Measurements from ENCODE around the gene EDN3.

DNA sequence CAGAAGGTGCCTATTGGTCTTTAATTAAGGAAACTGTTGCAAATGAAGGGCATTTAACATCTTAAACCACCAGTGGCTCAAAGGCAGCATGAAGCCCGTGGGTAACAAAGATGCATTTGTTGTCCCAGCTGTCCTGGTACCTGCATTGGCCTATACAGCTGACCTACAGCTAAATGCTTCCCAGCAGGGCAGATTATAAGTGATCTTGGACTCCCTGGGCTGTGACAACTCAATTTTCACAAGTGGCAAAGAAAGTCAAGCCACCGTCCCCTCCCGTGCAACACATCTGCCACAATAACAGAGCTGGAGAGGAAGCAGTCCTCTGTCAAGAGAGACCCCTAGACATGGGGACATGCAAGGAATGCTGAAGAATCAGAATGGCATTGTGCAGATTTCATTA, 31.5 kb upstream of the EDN3 start:
- TF ChIP-seq TCF4 (CRISPR knock-in tag; IDR thresholded peaks at IDR 0.05; ENCODE audit: borderline replicate concordance), result no peak
- TF ChIP-seq, protein P1, sequence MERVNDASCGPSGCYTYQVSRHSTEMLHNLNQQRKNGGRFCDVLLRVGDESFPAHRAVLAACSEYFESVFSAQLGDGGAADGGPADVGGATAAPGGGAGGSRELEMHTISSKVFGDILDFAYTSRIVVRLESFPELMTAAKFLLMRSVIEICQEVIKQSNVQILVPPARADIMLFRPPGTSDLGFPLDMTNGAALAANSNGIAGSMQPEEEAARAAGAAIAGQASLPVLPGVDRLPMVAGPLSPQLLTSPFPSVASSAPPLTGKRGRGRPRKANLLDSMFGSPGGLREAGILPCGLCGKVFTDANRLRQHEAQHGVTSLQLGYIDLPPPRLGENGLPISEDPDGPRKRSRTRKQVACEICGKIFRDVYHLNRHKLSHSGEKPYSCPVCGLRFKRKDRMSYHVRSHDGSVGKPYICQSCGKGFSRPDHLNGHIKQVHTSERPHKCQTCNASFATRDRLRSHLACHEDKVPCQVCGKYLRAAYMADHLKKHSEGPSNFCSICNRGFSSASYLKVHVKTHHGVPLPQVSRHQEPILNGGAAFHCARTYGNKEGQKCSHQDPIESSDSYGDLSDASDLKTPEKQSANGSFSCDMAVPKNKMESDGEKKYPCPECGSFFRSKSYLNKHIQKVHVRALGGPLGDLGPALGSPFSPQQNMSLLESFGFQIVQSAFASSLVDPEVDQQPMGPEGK (CRISPR knock-in tag; IDR thresholded peaks at IDR 0.05; ENCODE audit: borderline replicate concordance), result no peak
- TF ChIP-seq SNAI2 (CRISPR knock-in tag; IDR thresholded peaks at IDR 0.05), result no peak
- TF ChIP-seq ARNTL (CRISPR knock-in tag; IDR thresholded peaks at IDR 0.05; ENCODE audit: borderline replicate concordance, low read depth), result no peak

Measured in SK-N-SH treated with all-trans-retinoic acid at 6 μM for 48 hours (cell line).